RPMI8226 (cell line): Measurements from ENCODE around the gene CDCP1.

Experiments used
- DNase-seq: peaks from one replicate; pipeline ENCODE4 v3.0.0-alpha.2; 2015

The CDCP1 gene, protein sequence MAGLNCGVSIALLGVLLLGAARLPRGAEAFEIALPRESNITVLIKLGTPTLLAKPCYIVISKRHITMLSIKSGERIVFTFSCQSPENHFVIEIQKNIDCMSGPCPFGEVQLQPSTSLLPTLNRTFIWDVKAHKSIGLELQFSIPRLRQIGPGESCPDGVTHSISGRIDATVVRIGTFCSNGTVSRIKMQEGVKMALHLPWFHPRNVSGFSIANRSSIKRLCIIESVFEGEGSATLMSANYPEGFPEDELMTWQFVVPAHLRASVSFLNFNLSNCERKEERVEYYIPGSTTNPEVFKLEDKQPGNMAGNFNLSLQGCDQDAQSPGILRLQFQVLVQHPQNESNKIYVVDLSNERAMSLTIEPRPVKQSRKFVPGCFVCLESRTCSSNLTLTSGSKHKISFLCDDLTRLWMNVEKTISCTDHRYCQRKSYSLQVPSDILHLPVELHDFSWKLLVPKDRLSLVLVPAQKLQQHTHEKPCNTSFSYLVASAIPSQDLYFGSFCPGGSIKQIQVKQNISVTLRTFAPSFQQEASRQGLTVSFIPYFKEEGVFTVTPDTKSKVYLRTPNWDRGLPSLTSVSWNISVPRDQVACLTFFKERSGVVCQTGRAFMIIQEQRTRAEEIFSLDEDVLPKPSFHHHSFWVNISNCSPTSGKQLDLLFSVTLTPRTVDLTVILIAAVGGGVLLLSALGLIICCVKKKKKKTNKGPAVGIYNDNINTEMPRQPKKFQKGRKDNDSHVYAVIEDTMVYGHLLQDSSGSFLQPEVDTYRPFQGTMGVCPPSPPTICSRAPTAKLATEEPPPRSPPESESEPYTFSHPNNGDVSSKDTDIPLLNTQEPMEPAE

GRCh38 chr3:45145681-45146614, at the start of gene CDCP1:
TSS of gene CDCP1 (minus strand) at chr3:45146378. CDS start at chr3:45146287, 91 bp downstream.
- DNase-seq = no peak

DNA sequence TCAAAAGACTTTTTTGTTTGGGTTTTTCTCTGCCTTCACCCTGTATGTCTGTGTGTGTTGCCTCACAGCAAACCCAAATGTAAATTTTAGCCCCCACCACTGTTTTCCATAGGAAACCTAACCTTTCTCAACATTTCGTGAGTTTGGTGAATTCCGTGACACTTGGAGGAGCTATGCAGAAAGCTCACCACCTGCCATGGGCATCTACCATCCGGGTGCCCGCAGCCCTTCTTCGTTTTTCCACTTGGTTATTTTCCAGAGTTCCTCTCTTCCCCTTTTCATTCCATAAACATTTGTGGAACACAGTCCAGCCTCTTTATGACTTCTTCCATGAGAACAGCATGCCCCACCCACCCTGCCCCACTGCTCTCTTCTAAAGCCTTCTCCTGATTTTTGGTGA, 48.6 kb upstream of the CDCP1 start:
- DNase-seq = no peak

DNA sequence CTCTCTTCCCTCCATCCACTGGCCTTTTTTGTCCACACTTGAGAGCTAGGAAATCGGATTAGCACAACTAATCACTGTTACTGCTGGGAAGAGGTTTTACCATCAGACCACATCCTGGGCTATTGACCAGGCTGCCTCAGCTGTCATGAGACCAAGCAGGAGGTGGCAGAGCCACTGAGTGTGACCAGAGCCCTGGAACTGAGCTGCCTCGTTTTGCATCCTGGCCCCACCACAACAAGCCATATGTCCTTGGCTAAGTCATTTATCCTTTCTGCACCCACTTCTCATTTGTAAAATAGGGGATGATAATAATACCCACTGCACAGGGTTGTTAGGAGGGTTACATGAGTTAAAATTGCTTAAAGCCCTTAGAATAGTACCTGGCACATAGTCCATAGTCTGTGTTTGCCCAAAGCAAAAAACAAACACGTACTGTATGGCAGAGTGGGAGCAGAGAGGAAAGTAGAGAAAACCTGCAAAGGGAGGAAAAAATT, 45.8 kb upstream of the CDCP1 start:
- DNase-seq = no peak

GRCh38 chr3:45191424-45191823, 45.2 kb upstream of the CDCP1 start:
- DNase-seq = no peak

DNA sequence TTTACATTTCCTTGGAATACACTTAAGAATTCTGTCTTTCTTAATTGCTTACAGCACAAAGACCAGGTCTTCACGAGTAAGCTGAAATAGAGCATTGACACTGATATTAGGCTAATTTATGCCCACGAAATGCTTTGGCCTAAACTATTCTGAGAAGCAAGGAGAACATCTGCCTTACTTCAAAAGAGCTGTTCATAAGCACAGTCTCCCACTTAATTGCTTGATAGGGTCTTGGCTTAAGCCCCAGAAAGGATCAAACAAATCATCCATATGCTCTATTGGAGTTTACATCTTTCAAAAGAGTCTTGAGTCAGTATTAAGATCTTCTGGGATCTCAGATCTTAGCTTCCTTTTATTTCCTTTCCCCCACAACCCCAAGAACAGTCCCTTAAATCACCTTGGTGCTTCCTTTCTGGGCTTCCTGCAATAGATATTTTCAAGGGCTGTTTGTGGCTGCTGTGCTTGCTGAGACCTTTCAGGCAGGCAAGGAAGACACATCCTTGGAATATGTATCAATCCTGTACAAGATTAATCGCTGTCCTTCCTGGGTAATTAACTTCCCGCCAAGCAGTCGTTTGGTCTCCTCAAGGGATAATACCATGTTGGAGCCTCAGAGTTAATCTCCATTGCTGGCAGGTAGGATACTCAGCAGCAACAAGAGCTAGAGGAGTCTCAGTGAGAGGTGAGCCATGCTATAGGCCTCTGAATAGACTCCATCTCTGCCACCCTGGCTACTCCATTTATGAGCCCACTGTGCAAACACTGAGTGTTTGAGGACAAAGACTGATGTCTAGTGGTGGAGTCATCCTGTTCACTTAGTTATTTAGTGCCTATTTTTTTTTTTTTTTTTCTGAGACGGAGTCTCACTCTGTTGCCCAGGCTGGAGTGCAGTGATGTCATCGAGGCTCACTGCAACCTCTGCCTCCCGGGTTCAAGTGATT, 42.8 kb upstream of the CDCP1 start:
- DNase-seq = no peak

- DNase-seq = peak; percentile 46
These were observed 41.5 kb upstream of the CDCP1 start for GRCh38 chr3:45187694-45188141.

GRCh38 chr3:45186871-45187270, 40.7 kb upstream of the CDCP1 start:
- DNase-seq = no peak

- DNase-seq = no peak
These were observed 39.3 kb upstream of the CDCP1 start for GRCh38 chr3:45185461-45185860.

DNA sequence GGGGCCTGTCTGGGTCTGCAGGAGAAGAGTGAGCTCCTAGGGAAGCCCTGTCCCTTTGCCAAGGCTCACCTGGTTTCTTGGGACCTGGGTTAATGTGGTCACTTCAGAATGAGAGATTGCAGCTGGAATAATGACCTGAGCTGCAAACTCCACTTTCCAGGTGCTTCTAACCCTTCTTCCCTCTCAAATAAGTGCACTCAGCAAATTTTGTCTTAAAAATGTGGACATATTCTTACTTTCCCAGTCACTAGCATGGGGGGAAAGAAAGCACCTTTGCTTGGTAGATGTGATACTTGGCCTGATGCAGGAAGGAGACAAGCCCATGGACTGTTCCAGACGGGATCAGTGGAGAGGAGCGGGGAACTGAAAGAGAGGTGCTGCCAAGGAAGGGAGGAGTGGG, 38.9 kb upstream of the CDCP1 start:
- peak; percentile 17 for DNase-seq

- DNase-seq = no peak
These were observed 37.7 kb upstream of the CDCP1 start for GRCh38 chr3:45183872-45184262.

GRCh38 chr3:45182915-45183871, 37.0 kb upstream of the CDCP1 start:
- DNase-seq = peak; percentile 79

DNA sequence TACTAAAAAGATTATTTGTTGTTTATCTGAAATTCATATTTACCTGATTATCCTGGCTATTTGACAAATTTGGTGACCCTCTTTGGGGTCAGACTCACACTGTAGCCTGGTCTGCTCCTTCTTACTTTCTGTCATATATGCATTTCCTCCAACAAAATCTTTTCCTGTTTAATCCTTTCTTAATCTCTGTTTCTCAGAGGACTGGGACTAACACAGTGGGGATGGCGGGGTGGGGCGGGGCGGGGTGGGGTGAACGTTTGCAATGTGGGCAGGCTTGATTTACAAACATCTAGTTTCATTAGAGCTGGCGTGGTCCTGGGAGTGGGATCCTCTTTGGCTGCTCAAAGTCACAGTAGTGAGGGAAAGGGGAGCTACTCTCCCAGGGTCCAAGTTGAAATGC, 35.3 kb upstream of the CDCP1 start:
- DNase-seq = no peak

DNA sequence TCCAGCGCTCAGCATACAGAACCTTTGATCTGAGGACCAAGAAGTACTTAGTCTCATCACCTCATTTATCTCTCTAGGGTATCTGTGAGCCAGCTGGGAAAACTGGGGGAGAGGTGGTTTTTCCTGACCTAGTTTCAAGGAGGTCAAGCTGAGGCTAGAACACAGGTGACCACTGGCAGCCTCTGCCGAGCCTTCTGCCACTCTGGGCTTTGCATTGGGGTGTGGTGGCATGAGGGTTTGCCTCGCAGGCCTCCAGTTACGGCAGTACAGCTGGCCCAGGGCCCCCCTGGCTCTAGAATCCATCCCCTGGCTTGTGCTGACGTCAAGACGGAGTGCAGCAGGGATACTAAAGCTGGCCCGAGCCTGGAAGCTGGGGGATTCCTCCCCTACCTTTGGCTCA, 34.7 kb upstream of the CDCP1 start:
- no peak for DNase-seq

- no peak for DNase-seq
These were observed 33.9 kb upstream of the CDCP1 start for GRCh38 chr3:45180051-45180450.

GRCh38 chr3:45179163-45179562, 33.0 kb upstream of the CDCP1 start:
- DNase-seq = no peak

DNA sequence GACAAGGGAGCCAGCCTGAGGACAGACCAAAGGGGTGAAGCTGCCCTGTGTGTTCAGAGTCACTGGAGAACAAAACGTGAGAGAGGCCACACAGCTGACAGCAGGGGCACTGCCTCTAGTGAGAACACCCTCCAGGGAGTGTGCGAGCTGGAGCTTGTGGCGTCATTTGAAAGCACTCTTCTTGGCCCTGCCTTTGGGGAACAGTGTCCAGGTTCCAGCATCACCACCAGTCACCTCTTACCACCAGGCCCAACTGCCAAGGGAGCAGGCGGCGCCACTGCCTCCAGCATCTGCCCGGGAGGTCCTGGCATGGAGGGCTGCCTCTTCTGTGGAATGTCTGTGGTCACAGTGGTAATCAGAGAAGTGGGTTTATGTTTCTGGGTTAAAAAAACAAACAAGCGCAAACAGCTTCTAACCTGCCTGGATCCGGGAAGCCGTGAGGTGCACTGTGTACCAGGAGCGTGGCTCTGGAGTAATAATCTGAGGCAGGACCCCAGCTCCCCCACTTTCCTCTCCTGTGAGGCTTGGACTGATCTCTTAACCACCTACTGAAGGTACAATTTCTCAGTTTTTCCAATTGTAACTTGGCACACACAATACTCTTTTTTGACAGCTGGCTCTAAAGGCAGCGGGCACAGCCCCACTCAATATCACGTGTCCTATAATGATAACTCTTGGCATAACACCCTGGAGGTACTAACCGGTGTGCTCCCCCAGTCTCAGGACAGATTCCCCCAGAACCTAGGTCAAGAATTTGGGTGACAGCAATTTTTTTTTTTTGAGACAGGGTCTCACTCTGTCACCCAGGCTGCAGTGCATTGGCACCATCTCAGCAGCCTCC, 32.2 kb upstream of the CDCP1 start:
- DNase-seq = no peak

DNA sequence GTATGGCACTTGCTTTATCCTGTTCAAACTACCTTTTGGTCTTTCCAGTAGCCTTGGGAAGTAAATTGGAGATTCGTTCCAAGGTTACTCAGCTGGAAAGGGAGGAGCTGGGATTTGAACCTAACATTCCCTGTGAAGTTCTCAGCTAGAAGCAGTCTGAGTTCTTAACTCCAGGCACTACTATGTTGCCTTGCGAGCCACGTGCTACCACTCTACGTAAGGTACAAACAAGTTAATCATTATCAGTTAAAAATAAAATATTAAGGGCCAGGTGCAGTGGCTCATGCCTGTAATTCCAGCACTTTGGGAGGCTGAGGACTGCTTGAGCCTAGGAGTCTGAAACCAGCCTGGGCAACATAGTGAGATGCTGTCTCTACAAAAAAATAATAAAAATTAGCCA, 30.7 kb upstream of the CDCP1 start:
- DNase-seq = no peak

DNA sequence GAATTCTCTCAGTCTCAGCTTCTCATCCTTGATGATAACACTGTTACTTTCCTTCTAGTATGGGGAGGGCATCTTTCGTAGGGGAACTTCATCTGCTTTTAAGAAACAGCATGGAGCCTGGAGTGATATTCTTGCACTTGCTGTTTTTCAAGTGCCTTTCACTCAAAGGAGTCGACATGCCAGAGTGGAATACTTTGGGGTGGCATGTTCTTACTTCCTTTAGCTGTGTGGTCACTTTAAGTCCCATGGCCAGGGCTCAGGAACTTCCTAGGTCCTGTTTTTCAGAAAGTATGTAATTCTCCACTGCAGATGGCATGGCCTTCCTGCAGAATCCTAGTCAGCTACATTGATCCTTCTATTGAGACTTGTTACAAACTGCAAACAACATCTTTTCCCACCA, 28.1 kb upstream of the CDCP1 start:
- DNase-seq = no peak

DNA sequence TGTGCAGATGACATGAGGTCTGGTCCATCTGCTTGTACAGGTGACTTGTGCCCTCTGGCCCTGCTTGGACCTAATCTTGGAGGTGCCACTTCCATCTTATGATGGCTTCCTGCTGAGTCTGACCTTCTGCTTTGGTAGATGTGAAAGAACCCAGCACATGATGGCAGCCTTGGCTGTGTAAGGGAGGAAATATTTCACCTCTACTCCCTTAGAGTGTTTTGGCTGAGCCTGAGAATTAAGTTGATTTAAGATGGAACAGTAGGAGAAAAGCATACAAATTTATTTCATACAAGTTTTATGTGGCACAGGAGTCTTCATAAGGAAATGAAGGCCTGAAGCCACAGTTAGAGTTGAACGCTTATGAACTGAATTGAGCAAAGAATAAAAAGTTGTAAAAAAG, 27.6 kb upstream of the CDCP1 start:
- no peak for DNase-seq
